CD4-positive, alpha-beta T cell treated with Interleukin-1 beta for 1 hour (primary cell): Measurements from ENCODE around the gene CSNK2B.

Experiments
- DNase-seq, 2 donors: peaks; one replicate each; pipeline ENCODE4 v3.0.0-alpha.2; 2020 to 2022

Gene CSNK2B

DNA sequence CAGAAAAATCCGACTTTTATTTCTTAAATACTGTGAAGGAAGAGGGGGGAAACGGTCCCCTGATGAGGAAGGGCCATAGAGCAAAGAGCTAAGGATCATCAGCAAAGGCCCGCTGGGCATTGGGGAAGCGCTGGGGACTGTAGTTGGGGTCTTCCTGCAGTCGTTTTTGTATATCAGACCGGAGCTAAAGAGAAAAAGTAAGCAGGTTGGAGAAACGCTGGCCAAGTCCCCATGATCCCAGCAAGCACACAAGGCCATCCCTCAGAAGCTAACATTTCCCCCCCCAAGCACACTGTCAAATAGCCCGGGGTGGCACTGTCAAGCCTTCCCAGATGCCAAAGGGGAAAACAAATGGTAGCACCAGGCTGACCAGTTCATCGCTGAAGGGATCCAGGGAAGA lies 26.8 kb upstream of the CSNK2B start:
- no peak for DNase-seq

DNA sequence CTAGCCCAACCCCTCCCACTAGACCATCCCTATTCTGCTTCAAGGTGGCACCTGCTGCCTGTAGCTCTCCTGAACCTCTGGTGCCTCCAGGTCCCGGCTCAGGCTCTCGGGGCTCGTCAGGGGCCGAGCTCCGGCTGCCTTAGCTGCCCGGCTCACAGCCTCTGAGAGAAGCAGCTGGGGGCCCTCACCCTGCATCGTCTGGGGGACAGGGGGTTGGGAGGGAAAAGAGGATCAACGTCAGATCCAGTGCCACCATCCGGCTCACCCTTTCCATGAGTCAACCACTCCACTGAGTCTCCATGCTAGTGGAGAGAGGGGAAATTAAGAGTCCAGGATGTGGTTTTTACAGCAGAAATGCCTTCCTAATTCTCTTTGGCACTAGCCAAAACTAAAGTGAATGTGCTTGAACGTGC lies 26.4 kb upstream of the CSNK2B start:
- no peak for DNase-seq

DNA sequence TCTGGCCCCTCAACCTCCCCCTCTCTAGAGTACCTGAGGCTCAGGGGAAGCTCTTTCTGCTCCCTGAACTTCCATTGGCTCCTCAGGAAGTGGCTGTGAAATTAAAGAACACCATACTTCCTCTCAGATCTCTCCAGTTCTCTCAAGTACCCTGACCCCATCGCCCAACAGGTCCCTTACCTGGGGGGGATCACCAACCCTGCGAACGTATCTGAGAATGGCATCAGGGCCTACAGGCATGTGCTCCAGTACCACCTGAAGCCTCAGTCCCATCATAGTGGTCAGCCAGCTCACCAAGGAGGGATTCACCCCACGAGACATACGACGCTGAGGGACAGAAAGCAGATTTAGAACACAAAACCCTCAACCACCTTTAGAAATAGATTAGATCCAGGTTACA lies 25.3 kb upstream of the CSNK2B start:
- DNase-seq = no peak

DNA sequence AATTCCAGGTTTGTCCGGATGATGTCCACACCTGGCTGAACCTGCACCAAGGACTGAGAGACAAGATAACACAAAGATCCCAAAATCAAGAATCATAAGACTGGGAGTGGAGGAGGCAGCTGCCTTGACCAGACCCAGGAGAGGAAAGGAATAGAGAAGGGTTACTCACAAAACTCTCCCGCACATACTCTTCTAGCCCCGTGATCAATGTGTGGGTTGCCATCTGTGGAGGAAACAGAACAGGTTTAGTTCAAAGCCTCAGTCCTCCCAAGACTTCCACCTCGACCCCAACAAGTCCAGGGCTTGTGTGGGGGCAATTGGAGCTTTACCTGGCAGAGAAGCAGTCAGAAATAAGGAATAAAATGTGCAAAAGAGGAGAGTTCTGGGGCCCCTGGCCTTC lies 24.5 kb upstream of the CSNK2B start:
- no peak for DNase-seq

- no peak for DNase-seq
These were observed 22.9 kb upstream of the CSNK2B start for GRCh38 chr6:31642798-31643570.

DNA sequence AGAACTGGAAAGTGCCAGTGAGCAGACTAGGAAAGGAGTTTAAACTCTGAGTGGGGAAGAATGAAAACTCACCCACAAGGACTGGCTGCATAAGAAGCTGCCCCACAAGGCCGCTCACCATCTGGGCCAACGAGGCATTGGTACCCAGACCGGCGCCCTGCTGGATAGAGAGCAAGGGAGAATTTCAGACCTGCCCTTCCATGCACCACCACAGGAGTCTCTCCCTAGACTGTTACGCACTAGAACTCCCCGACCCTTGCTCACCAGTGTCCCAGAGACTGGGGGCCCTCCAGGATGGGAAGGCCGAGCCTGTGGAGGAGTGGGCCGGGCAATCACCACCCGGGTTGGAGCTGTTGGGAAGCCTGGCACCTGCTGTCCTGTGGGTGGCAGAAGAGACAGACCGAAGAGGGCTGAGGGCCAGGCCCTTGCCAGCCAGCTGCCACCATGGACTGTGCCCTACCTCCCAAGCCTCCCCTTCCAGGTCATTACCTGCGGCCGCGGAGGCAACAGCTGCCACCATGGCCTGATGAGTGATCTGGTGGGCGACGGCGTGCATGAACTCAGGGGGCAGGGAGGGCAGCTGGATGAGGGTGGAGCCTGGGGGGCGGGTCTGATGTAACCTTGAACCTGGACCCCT lies 21.9 kb upstream of the CSNK2B start:
- DNase-seq = no peak

- no peak for DNase-seq
These were observed 20.6 kb upstream of the CSNK2B start for GRCh38 chr6:31645325-31645724.

- no peak for DNase-seq
These were observed 14.2 kb upstream of the CSNK2B start for GRCh38 chr6:31651602-31652191.

- DNase-seq = peak; percentile 90 to 92
These were observed 12.8 kb upstream of the CSNK2B start for GRCh38 chr6:31652925-31653724.

DNA sequence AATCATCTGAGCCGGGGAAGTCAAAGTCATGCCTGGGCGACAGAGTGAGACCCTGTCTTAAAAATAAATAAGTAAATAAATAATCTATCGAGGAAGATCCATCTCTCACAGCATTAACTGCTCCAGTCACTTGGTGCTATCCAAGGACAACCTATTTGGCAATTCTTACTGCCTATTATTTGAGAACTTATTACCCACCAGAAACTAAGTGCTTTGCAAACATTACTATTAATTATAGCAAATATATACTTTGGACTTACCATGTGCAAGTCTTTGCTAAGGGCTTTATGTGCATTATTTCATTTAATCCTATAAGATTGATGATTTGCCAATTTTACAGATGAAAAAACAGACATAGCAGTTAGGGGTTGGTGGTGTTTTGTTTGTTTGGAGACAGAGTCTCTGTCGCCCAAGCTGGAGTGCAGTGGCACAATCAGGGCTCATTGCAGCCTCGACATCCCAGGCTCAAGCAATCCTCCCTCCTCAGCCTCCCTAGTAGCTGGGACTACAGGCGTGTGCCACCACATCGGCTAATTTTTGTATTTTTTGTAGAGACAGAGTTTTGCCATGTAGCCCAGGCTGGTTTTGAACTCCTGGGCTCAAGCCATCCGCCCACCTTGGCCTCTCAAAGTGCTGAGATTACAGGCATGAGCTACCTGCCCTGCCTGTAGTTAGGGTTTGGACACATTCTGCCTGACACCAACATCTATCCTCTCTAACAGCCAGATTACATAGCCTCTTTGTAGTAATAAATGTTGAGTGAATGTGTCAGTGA lies 11.1 kb upstream of the CSNK2B start:
- no peak for DNase-seq

DNA sequence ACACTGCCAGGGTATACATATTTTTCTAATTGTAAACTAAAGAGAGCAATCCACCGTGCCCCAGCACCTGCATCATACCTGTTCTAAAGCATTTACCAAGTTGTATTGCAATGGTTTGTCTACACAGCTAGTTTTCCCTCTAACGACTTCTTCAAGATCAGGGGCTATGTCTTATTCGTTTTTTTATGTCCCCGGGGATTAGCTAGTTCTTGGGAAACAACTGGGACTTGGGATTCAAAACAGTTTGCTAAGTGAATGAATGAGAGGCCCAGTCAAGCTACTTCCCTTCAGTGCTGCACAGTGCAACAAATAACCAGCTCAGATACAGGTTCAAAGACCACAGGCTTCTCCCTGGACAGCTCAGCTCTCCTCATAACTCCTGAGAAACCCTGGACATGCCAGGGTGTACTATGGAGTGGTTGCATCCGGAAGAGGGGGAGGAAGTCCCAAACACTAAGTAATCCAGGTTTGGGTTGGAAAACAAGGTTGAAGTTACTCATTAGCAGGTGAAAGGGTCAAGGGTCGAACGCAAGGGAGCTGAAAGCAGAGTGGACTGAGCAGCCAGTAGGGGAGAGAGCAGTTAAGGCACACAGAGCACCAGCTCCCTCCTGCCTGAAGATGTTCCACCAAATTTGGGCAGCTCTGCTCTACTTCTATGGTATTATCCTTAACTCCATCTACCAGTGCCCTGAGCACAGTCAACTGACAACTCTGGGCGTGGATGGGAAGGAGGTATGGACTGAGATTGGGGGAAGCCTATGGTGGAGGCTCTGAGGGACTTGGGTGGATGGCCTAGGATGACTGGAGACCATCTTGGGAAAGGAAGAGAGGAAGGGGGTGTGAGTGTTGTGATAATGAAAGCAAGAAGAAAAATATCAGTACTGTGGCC lies 10.3 kb upstream of the CSNK2B start, which contains the start of gene APOM:
TSS of gene APOM (plus strand) at position 546 of the 889 bp plus-strand sequence. CDS start at position 619, 73 bp downstream.
- no peak for DNase-seq

DNA sequence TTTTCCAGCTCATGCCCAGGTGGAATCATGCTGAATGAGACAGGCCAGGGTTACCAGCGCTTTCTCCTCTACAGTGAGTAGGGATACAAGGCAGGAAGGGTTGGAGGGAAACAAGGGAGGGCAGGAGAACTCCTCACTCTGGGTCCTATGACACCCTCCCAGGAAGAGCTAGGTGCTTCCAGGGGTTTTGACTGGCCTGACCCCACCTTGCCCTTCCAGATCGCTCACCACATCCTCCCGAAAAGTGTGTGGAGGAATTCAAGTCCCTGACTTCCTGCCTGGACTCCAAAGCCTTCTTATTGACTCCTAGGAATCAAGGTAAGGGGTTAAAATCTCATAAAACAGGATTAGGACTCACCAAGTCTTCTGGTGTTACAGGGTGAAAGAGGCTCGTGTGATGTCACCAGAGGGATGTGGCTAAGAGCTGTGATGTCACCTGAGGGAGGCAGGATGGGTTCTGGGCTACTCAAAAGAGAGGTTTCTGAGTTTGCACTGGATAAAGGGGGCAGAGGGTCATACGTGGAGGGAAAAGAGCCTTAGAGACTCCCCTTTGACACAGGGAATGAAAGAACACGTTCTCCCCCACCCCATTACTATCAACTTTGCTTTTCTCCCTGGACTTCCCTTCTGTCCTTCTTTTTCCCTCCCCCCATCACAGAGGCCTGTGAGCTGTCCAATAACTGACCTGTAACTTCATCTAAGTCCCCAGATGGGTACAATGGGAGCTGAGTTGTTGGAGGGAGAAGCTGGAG lies 8.3 kb upstream of the CSNK2B start:
- DNase-seq = peak; percentile 29 to 31

DNA sequence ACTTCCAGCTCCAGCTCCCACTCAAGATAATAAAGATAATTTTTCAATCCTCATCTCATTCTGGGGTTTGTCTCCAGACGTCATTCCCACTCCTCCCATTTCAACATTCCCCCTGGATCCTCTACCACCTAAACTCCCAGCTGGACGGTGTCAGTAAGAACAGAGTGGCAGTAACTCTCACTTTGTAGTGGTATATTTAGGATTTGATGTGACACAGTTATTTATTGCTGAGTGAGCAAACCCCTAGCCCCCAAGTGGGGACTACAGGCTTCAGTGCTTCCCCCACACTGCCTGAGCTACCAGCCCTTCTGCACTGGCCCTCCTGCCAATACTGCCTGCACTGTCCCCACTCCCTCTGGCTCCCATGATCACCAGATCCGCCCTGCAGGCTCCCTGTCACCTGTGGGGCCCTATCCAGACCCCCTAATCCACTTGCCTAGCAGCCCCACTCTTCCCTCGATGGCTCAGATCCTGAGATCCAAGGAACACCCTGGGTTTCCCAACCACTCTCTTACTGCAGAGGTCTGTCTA lies 7.7 kb upstream of the CSNK2B start:
- no peak for DNase-seq

GRCh38 chr6:31658983-31659648 lies 6.8 kb upstream of the CSNK2B start:
- no peak for DNase-seq

DNA sequence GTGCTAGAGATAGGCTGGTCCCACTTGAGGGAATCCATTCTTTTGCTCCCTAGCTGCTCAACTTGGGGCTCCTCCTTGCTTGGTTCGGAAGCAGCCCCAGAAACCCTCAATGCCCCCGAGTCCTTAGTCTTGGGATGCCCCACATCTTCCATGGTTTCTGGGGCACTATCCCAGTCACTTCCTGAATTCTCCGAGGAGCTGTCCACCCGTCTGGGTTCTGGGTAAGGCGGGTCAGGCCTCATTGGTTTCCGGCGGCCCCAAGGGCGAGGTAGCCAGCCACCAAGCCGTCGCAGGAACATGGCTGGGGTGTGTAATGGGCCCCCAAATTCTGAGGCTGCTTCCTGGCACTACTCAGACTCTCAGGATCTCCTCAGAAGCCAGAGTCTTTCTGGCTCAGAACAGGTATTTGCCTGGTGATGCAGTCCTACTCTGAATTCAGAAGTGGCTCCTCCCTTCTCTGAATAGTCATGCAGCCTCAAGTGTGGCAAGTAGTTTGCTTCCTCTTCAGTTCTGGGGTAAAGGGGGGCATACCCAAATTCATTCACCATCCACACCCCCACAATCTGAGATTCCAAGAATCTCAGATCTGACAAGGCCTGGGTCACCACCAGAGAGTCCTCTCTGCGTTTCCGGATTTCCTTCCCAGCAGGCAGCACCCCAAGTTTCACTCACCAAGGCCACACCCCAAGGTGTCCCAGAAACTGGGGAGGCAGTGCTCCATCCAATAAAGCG lies 6.1 kb upstream of the CSNK2B start:
- peak; percentile 31 to 39 for DNase-seq

DNA sequence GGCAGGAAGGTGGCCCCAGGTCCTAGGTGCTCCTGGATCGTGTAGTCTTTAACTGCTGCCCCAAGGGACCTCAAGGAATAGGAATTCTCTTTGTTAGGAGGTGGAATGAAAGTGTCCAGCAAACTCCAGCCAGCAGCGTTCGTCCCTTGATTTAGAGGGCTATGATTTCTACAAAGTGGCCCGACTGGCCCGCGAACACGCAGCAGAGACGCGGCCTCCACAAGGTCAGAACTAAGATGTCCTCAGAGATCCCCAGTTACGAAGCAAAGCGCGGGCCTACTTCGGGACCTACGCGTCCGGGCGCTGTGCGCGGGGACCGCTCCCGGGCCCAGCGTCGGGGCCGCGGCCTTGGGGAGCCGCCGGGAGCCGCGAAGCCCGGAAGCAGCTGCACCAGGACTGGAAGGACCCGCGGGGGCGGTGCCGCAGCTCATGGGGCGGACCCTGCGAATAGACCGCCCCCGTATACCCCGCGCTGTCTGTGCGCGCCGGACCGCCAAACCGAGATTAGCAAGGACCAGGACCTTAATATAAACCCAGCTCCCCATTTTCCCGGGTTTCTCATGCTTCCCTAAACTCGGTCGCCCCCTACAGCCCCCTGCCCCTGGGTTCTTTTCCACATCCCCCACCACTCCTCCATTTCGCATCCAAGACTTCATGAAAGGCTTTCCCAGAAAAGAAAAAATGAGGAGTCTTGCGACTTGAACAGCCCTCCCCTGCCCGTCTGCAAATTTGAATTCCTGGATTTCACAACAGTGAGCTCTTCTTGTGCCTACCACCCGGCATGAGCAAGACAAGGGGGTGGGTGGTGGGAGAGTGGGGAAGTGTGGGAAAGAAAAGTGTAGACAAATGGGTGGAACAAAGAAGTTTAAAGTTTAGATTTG lies 5.3 kb upstream of the CSNK2B start, which contains the start of gene C6orf47:
TSS of gene C6orf47 (minus strand) at position 398 of the 881 bp plus-strand sequence. CDS start 831 bp downstream, outside the sequence.
- DNase-seq = peak; percentile 76 to 78

DNA sequence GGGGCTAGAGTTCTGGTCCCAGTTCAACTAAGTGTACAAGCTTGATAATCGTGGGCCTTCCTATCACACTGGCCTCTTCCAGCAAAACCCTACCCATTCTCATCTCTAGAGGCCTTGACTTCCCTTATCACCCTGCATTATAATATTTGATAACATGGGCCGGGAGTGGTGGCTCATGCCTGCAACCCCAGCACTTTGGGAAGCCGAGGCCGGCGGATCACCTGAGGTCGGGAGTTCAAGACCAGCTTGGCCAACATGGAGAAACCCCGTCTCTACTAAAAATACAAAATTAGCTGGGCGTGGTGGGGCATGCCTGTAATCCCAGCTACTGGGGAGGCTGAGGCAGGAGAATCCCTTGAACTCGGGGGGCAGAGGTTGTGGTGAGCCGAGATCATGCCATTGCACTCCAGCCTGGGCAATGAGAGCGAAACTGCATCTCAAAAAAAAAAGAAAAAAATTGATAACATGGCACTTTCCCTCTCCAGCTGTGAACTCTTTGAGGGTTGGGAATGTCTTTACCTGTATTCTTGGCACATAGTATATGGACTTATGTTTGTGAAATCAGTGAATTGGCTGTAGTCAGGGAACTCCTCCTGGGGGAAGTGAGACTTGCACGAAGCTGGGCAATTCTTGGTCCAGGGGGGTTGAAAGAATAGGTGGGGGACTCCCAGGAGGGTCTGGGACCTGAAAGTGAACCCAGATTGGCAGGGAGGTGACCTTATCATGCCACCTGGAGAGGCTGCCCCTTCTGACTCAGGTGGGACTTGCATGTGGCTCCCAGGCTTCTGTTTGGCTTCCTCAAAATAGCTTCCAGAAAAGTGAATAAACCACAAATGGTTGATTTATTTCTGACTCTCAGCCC lies 4.4 kb upstream of the CSNK2B start:
- DNase-seq = no peak
